GM18505 (cell line): ENCODE measurements around the gene HDAC4.

Experiments
- ATAC-seq: cut with Tn5 transposase; IDR thresholded peaks from one replicate; pipeline ENCODE4 v1.9.1; 2021; ENCODE audit not compliant: unreplicated experiment
- POLR2A ChIP-seq: IDR thresholded peaks from 4 replicates; pipeline ENCODE4 v1.6.1; 2011; ENCODE audit warnings: borderline replicate concordance; ENCODE audit not compliant: insufficient read depth, insufficient read length; ENCODE audit errors: extremely low read depth

HDAC4 gene

GRCh38 chr2:239260546-239261327 lies 140.1 kb downstream of the HDAC4 start:
- ATAC-seq = no peak
- no peak for TF ChIP-seq POLR2A

- TF ChIP-seq POLR2A = no peak
- ATAC-seq = peak; percentile 54
These were observed 141.1 kb downstream of the HDAC4 start for GRCh38 chr2:239259603-239260298.

- peak; percentile 44 for ATAC-seq
- no peak for TF ChIP-seq POLR2A
These were observed 141.6 kb downstream of the HDAC4 start for GRCh38 chr2:239259173-239259572.

- TF ChIP-seq POLR2A = no peak
- no peak for ATAC-seq
These were observed 142.6 kb downstream of the HDAC4 start for GRCh38 chr2:239258248-239258647.

GRCh38 chr2:239257511-239257937 lies 143.3 kb downstream of the HDAC4 start:
- ATAC-seq = no peak
- no peak for TF ChIP-seq POLR2A

- TF ChIP-seq POLR2A = no peak
- ATAC-seq = no peak
These were observed 144.5 kb downstream of the HDAC4 start for GRCh38 chr2:239256350-239256743.

- TF ChIP-seq POLR2A = no peak
- ATAC-seq = no peak
These were observed 145.0 kb downstream of the HDAC4 start for GRCh38 chr2:239255628-239256349.

GRCh38 chr2:239255218-239255617 lies 145.6 kb downstream of the HDAC4 start:
- TF ChIP-seq POLR2A = no peak
- no peak for ATAC-seq

- no peak for ATAC-seq
- no peak for TF ChIP-seq POLR2A
These were observed 147.0 kb downstream of the HDAC4 start for GRCh38 chr2:239253701-239254436.

- ATAC-seq = no peak
- TF ChIP-seq POLR2A = no peak
These were observed 147.6 kb downstream of the HDAC4 start for GRCh38 chr2:239253264-239253663.

- no peak for TF ChIP-seq POLR2A
- ATAC-seq = no peak
These were observed 148.0 kb downstream of the HDAC4 start for GRCh38 chr2:239252801-239253200.

GRCh38 chr2:239252393-239252792 lies 148.4 kb downstream of the HDAC4 start:
- no peak for TF ChIP-seq POLR2A
- ATAC-seq = no peak

- ATAC-seq = no peak
- no peak for TF ChIP-seq POLR2A
These were observed 148.8 kb downstream of the HDAC4 start for GRCh38 chr2:239251971-239252370.
